Loucy (cell line): ENCODE results near the gene IL20RB.

ENCODE experiments used
- H2AFZ ChIP-seq: fragments of 200-600 bp; sonication (generic); 2 replicates; pipeline ENCODE4 v1.6.0; 2016; ENCODE audit warnings: antibody characterized with exemption, mild to moderate bottlenecking, low read length, moderate library complexity
- H3F3A ChIP-seq: fragments of 200-600 bp; 2 replicates; pipeline ENCODE4 v1.6.0; 2016; ENCODE audit warnings: antibody characterized with exemption, low read depth, mild to moderate bottlenecking
- H3K27me3 ChIP-seq: fragments of 200-600 bp; sonication (generic); 2 replicates; pipeline ENCODE4 v1.6.1; 2014; ENCODE audit warnings: low read length, mild to moderate bottlenecking; ENCODE audit not compliant: insufficient read depth, poor library complexity, severe bottlenecking
- H3K36me3 ChIP-seq: fragments of 200-600 bp; sonication (generic); 2 replicates; pipeline ENCODE4 v1.6.1; 2016; ENCODE audit warnings: low read length; ENCODE audit not compliant: insufficient read depth
- H3K4me1 ChIP-seq: fragments of 200-600 bp; sonication (generic); 2 replicates; pipeline ENCODE4 v1.5.1; 2014; ENCODE audit warnings: low read length, mild to moderate bottlenecking; ENCODE audit not compliant: insufficient read depth, poor library complexity, severe bottlenecking
- H3K4me2 ChIP-seq: fragments of 200-600 bp; sonication (generic); 2 replicates; pipeline ENCODE4 v1.6.0; 2014; ENCODE audit warnings: antibody characterized with exemption, low read length, low read depth, mild to moderate bottlenecking; ENCODE audit not compliant: poor library complexity, severe bottlenecking
- H3K4me3 ChIP-seq: fragments of 200-600 bp; sonication (generic); 2 replicates; pipeline ENCODE4 v1.5.1; 2014; ENCODE audit warnings: low read length, mild to moderate bottlenecking, mixed read lengths; ENCODE audit not compliant: poor library complexity, severe bottlenecking
- H3K79me2 ChIP-seq: fragments of 200-600 bp; sonication (generic); 2 replicates; pipeline ENCODE4 v1.6.1; 2014; ENCODE audit warnings: low read length; ENCODE audit not compliant: insufficient read depth
- H3K9ac ChIP-seq: fragments of 200-600 bp; sonication (generic); 2 replicates; pipeline ENCODE4 v1.6.0; 2014; ENCODE audit warnings: mild to moderate bottlenecking, low read depth, low read length, moderate library complexity; ENCODE audit not compliant: poor library complexity, severe bottlenecking
- H3K9me2 ChIP-seq: fragments of 200-600 bp; sonication (generic); replicated peaks from 2 replicates; pipeline ENCODE4 v1.6.1; 2016; ENCODE audit warnings: low read depth, low read length, mixed read lengths
- H3K9me3 ChIP-seq: fragments of 200-600 bp; sonication (generic); 2 replicates; pipeline ENCODE4 v1.6.1; 2014; ENCODE audit warnings: mild to moderate bottlenecking, antibody characterized with exemption, low read length, low read depth; ENCODE audit not compliant: insufficient read depth
- H4K20me1 ChIP-seq: fragments of 200-600 bp; sonication (generic); 2 replicates; pipeline ENCODE4 v1.6.0; 2014; ENCODE audit warnings: antibody characterized with exemption, low read length, mild to moderate bottlenecking; ENCODE audit not compliant: insufficient read depth, poor library complexity, severe bottlenecking
- EZH2phosphoT487 ChIP-seq: fragments of 200-600 bp; IDR thresholded peaks from 2 replicates; pipeline ENCODE4 v1.6.1; 2018; ENCODE audit warnings: antibody characterized with exemption, mild to moderate bottlenecking, moderate library complexity, borderline replicate concordance
- TF ChIP-seq, protein P1 (sequence below): fragments of 200-600 bp; sonication (generic); conservative IDR thresholded peaks from 2 replicates; pipeline ENCODE4 v1.5.1; 2014; ENCODE audit warnings: mild to moderate bottlenecking, antibody characterized with exemption, low read length

IL20RB gene

DNA sequence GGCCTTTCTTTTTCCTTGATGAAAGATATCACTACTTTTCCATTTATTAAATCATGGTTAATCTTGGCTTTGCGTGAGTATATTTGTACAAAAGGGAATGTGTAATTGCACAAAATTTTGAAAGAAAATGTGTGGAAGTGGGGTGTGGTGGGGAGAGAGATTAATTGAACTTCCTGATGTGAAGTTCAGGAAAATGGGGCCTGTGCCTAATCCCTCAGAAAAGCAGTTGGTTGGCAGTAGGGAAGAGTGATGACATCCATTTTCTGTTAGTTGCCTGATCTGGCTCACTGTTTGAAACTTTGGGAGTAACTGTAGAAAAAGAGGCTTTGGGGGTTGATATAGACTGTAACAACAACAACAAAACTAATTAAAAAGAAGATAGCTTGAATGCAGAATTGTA, 10.8 kb upstream of the IL20RB start:
- H3K9ac ChIP-seq = no peak overlapping the region
- H3K4me2 ChIP-seq = no peak overlapping the region
- H3K27me3 ChIP-seq = no peaks in the 10 kb centered on the region
- no peaks in the 10 kb centered on the region for H3K9me2 ChIP-seq
- peaks cover 53% of the 10 kb centered on the region for H3K36me3 ChIP-seq
- peaks cover 70% of the 10 kb centered on the region for H3K79me2 ChIP-seq
- no peaks in the 10 kb centered on the region for H3K9me3 ChIP-seq
- TF ChIP-seq EZH2phosphoT487 = no peak
- TF ChIP-seq, protein P1, sequence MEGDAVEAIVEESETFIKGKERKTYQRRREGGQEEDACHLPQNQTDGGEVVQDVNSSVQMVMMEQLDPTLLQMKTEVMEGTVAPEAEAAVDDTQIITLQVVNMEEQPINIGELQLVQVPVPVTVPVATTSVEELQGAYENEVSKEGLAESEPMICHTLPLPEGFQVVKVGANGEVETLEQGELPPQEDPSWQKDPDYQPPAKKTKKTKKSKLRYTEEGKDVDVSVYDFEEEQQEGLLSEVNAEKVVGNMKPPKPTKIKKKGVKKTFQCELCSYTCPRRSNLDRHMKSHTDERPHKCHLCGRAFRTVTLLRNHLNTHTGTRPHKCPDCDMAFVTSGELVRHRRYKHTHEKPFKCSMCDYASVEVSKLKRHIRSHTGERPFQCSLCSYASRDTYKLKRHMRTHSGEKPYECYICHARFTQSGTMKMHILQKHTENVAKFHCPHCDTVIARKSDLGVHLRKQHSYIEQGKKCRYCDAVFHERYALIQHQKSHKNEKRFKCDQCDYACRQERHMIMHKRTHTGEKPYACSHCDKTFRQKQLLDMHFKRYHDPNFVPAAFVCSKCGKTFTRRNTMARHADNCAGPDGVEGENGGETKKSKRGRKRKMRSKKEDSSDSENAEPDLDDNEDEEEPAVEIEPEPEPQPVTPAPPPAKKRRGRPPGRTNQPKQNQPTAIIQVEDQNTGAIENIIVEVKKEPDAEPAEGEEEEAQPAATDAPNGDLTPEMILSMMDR = no peak
- H3K4me1 ChIP-seq = peaks cover 17% of the 10 kb centered on the region
- H3K4me3 ChIP-seq = no peak overlapping the region
- peaks cover 43% of the 10 kb centered on the region for H4K20me1 ChIP-seq
- H3F3A ChIP-seq = no peaks in the 10 kb centered on the region
- H2AFZ ChIP-seq = no peak overlapping the region

DNA sequence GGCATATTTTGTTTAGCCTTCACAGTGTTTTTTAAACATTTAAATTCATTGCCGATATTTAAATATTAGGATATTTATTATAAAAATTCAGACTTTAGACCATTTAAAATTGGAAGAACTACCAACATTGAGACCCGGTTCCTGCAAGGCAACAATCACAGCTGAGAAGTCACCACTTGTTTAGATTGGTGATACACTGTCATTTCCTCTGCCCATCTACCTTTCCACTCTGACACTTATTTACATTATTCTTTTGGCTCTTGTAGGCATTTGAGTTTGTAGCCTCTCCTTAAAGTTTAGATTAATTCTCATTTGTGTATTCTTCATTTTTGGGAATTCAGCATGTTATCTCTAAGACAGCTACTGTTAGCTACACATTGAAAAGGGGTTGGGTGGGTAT, 10.3 kb upstream of the IL20RB start:
- no peak overlapping the region for H3K4me3 ChIP-seq
- no peaks in the 10 kb centered on the region for H3F3A ChIP-seq
- peaks cover 53% of the 10 kb centered on the region for H3K36me3 ChIP-seq
- no peak overlapping the region for H3K9ac ChIP-seq
- TF ChIP-seq, protein P1 = no peak
- TF ChIP-seq EZH2phosphoT487 = no peak
- no peaks in the 10 kb centered on the region for H3K9me2 ChIP-seq
- H3K79me2 ChIP-seq = peaks cover 66% of the 10 kb centered on the region
- H2AFZ ChIP-seq = no peak overlapping the region
- no peaks in the 10 kb centered on the region for H3K9me3 ChIP-seq
- H3K27me3 ChIP-seq = no peaks in the 10 kb centered on the region
- H4K20me1 ChIP-seq = peaks cover 38% of the 10 kb centered on the region
- peaks cover 12% of the 10 kb centered on the region for H3K4me1 ChIP-seq
- H3K4me2 ChIP-seq = no peak overlapping the region

DNA sequence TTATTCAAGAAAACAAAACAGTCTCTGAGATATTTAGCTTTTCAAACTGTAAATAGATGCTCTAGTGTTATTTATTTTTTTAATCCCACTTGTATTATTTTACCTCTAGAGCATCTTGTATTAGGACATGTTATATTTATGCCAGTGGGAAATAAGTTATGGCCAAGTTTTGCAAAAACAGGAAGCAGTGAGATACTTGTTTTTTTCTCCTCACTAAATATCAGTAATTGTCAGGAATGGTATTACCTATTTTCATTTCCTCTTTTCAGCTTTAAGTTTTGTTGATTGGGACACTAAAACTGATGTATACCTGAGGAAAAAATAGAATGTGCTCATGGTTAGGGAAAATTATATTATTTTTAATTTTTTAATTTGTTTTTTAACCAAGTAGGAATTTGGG, 8.6 kb upstream of the IL20RB start:
- no peaks in the 10 kb centered on the region for H3F3A ChIP-seq
- H3K9me2 ChIP-seq = no peaks in the 10 kb centered on the region
- no peaks in the 10 kb centered on the region for H3K9me3 ChIP-seq
- H3K27me3 ChIP-seq = no peaks in the 10 kb centered on the region
- peaks cover 53% of the 10 kb centered on the region for H3K36me3 ChIP-seq
- H4K20me1 ChIP-seq = peaks cover 26% of the 10 kb centered on the region
- no peaks in the 10 kb centered on the region for H3K4me1 ChIP-seq
- peaks cover 49% of the 10 kb centered on the region for H3K79me2 ChIP-seq
- no peak overlapping the region for H3K4me2 ChIP-seq
- no peak for TF ChIP-seq EZH2phosphoT487
- TF ChIP-seq, protein P1 = no peak
- no peak overlapping the region for H2AFZ ChIP-seq
- H3K4me3 ChIP-seq = no peak overlapping the region
- H3K9ac ChIP-seq = no peak overlapping the region
